GM21723 (cell line): ENCODE measurements around the gene CCL7.

Source experiments
- ATAC-seq: cut with Tn5 transposase; IDR thresholded peaks from one replicate; pipeline ENCODE4 v1.9.1; 2021; ENCODE audit warnings: mild to moderate bottlenecking, moderate library complexity; ENCODE audit not compliant: unreplicated experiment

Gene CCL7

DNA sequence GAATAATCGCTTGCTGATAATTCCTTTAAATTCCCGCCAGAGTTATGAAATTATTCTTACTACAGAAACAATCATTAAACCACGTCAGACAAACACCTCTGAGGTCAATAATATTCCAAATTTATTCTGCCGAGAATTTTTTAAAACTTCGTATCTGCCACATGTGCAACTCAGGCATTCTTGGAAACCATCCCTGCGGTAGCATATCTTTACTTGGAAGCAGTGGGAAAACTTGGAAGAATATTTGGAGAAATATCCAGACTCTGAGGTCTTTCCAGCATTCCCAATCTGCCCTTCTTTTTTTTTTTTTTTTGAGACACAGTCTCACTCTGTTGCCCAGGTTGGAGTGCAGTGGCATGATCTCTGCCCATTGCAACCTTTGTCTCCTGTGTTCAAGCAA lies 13.6 kb downstream of the CCL7 start:
- ATAC-seq = no peak

DNA sequence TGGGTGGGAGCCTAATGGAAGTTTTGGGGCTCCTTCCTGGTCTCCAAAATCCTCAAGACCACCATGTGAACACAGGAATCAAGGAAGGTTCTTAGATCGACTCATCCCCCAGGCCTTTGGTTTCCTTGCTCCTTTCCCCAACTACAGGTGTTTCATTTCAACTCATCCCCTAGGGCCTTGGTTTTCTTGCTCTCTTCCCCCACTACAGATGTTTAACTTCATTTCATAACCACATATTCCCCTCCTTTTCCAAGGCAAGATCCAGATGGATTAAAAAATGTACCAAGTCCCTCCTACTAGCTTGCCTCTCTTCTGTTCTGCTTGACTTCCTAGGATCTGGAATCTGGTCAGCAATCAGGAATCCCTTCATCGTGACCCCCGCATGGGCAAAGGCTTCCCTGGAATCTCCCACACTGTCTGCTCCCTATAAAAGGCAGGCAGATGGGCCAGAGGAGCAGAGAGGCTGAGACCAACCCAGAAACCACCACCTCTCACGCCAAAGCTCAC lies 15.3 kb downstream of the CCL7 start, which contains the start of gene CCL11:
Gene CCL11, plus strand, starts transcription at position 457 of the 507 bp plus-strand sequence. CDS start 67 bp downstream, outside the sequence.
- no peak for ATAC-seq

DNA sequence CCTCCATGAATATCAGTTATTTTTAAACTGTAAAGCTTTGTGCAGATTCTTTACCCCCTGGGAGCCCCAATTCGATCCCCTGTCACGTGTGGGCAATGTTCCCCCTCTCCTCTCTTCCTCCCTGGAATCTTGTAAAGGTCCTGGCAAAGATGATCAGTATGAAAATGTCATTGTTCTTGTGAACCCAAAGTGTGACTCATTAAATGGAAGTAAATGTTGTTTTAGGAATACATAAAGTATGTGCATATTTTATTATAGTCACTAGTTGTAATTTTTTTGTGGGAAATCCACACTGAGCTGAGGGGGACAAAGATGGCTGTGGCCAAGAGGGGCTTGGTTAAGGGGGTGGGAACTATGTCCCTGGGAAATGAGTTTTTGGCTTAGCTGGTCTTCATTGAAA lies 17.9 kb downstream of the CCL7 start:
- no peak for ATAC-seq

DNA sequence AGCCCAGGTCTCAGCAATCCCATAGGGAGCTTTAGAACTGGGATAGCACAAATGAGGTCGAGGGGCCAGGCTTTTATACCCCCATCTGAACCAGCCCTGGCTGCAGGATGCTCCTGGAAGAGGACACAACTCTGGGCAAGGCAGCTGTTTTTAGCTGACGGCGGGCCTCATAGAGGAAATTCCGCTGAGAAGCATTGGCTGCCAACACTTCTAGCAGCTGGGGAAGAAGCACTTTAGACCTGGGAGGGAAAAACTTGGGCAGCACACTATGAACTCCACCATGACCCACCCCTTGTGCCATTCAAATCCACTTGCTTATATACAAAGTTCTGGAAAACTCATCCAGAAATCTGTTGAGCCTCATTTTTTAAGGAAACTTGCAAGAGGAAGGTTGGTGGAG lies 20.6 kb downstream of the CCL7 start:
- no peak for ATAC-seq

DNA sequence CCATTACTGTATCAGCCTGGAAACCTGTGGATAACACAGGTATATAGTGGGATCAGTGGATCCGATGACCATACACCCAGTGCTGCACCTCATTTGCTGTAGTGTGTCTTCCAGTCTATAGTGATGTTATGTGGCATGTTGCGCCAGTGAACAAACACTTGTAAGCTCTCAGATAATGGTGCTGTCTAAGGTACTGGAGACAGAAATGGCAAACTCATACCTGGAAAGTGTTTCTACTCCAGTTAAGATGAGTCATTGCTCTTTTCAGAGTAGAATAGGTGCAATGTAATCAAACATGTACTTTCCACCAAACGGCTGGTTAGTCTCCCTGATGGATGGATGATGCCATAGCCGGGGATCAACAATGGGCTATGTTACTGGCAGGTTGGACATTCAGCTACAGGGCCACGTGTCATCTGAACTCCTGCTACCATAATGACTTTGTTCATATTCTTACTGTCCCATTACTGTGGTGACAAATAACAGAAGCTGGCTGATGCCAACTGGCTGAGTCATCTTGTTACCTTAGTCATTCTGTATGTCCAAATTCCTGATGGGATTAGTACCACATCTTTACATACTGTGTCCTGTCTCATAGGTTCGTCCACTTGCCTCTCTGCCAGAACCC lies 21.8 kb downstream of the CCL7 start:
- ATAC-seq = no peak

DNA sequence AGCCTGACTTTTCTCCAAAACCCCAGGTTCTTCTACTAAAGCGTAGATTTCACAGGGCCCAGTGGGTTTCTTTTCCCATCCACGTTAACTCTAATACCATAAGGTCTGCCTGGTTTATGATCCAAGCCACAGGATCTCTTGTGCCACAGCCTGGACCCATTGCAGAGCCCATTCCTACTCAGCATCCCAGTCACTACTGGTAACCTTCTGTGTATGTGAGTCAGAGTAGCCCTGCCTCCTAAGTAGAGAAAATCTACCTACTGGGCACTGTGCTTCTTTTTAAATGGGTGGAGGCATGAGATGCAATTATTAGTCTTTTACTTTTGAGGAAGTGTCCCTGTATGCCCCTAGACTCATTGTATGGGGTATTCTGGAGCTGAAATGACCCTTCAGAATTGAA lies 29.0 kb downstream of the CCL7 start:
- ATAC-seq = no peak

DNA sequence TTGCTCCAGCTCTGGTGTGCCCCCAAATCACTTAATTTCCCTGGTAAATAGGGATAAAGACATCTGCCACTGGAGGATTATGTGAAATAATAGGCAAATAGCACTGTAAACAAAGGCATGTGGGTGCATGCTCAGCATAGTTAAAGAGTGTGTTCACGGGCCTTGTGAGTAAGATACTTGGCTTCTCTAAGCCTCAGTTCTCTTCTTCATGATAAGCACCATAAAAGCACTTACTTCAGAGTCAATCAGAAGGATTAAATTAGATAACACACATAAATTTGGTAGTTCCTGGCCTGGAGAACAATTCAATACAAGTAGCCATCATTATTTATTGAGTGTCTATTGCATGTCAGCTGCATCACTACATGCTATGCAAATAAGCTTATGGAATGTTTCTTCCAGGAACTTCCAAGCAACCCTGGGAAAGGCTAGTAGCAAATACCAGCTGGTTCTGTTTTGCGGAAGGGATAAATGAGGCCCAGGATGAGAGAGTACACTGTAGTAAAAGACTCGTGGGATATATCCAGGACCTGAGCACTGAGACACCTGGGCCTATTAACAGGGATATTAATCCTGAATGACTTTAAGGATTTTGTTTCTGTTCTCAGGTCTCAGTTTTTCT lies 30.0 kb downstream of the CCL7 start:
- ATAC-seq = no peak

DNA sequence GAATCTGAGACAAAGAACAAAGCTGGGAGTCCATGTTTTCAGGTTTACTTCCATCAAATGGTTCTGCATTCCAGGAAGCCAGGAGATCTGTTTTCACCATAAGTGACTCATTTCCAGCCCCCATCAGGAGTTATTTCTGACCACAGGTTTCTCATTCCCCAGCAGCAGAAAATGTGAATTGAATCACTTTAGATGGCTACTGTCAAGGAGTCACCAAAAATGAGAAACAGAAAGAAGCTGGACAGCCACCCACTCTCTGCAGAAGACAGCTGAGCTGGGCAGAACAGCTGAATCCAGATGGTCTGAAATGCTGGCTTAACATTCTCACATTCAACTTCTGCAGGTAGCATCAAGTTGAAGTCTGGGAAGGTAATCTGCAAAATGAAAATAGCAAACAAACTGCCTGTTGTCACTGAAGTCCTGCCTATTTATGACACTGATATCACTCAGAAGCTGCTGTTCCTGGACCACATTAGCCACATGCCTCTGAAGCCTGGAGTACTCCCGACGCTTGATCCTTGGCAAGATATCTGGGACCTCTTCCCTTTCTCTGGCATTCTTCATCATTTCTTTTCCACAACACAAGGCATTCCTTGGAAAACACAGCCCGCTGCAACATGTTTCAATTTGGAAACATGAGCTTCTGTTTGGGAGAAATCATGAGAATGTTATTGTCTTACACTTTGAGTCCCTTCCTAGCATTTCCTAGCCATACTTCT lies 30.8 kb downstream of the CCL7 start:
- no peak for ATAC-seq

DNA sequence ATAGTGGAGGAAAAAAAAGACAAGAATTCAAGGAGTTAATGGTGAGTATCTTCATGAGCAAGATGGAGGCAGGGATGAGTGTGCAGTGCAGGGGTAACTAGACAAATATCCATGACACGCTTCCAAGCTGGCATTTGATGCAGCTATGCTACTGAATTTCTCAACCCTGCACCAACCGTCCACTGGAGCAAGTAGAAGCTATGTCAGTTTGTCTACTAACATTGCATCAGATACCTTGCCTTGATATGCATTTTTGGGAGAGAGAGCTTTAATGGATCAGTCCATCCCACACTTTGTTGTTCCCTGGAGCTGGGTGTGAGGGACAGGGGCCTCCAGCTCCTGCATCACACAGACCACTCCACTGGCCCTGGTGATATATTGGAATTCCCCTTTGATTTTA lies 32.0 kb downstream of the CCL7 start:
- no peak for ATAC-seq

DNA sequence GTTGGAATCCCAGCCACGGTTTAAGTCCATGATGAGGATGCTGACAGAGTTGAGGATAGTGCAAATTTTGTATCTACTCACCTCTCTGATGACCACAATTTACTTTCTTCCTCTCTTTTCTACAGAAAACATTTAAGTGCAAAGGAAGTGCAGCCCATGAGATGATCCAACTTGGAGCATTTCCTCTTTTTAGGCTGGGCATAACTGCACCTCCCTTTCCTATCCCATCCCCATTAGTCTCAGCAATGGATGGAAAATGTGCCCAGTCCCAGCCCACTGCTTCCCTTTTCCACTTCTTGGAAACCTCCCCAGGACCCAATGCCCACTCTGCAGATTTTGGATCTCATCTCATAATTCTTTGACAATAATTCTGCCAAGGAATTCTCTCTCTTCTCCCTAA lies 32.6 kb downstream of the CCL7 start:
- no peak for ATAC-seq

DNA sequence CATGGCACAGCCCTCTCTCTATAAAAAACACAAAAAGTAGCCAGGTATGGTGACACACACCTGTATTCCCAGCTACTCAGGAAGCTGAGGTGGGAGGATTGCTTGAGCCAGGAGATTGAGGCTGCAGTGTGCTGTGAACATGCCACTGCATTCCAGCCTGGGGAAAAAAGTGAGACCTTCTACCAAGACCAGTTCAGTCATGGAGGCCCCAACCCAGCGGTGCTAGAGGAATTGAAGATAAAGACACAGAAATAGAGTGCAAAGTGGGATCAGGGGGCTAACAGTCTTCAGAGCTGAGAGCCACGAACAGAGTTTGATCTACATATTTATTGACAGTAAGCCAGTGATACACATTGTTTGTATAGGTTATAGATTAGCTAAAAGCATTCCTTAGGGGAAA lies 33.6 kb downstream of the CCL7 start:
- ATAC-seq = no peak

DNA sequence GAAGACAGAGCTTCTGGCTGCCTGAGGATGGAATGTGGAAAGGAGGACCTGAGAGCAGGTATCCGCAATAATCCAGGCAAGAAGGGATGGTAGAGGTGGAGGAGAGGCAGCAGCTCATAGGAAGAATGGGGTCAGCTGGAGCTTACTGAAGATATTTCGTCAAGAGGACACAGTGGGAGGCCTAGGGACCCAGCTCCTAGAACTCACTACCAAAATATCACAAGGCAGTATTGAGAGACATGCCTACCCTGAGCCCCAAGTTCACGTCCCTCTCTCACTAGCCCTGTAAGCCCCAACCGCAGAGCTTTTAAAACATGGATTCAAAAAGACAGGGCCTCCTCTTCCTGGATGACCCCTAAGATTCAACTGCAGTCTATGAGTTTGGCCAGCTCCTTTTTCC lies 35.0 kb downstream of the CCL7 start:
- ATAC-seq = no peak

DNA sequence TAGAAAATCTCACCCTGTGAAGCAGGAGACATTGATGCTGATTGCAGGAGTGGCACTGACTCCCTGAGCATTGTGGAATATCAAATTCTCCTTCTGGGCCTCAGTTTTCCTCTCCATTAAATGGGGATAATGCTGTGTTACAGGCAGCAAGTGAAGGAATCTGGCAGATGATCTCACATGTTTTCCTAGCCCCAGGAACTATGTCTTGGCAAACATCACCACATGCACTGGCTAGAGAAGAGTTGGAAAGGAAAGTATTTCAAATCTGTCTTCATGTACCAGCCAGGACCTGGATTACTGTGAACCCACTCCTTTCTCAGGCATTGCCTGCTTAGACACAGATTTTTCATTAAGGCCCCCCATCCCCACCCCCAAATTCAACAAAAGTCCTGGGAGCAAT lies 35.6 kb downstream of the CCL7 start:
- no peak for ATAC-seq

DNA sequence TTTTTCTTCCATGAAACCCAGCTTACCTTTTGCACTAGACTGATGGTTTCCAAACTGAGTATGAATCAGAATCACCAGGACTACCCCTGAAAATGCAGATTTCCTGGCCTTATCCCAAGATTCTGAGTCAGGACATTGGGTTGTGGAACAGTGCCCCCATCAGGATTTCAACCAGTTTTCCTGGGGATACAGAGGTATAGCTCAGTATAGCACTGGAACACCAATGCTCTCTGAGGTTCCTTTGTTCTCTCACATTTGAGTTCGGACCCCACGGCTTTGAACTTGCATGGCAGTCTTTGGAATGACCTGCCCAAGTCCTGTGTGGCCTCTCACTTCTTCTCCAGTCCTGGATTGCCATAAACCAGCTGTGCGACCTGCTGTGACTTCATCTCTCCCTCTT lies 36.4 kb downstream of the CCL7 start:
- ATAC-seq = no peak

DNA sequence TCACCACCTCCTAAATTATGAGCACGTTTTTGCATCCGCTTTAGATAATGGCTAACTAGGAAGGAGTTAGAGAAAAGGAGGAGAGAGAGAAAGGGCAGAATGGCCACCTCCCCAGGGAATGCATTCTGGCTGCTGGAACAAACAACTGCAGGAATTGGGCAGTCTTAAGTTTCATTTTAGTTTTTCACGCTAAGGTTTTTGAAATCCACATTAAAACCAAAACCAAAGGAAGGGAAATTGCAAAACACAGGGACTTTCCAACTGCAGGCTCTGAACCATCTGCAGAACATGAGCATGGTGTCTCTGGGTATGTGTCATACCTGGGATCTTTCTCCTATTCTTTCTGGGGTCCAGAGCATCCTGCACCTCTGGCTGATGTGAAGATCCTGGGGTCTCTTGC lies 37.1 kb downstream of the CCL7 start:
- no peak for ATAC-seq

DNA sequence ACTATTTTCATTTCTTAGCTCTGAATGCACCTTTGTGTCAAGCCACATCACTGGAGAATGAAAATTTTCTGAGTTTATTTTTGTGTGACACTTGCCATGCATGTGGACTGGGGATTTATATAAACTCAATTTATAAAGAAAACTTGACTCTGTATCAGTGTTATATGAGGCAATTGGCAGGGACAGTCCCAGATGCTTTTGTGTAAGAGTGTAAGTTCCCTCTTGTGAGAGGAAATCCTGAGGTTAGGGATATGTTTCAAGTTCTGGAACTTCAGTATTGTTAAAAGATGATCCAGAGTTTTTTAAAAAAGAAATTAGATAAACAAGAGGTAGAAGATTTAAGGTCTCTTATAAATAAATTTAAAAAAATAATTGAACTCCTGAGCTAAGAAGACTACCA lies 38.4 kb downstream of the CCL7 start:
- no peak for ATAC-seq

DNA sequence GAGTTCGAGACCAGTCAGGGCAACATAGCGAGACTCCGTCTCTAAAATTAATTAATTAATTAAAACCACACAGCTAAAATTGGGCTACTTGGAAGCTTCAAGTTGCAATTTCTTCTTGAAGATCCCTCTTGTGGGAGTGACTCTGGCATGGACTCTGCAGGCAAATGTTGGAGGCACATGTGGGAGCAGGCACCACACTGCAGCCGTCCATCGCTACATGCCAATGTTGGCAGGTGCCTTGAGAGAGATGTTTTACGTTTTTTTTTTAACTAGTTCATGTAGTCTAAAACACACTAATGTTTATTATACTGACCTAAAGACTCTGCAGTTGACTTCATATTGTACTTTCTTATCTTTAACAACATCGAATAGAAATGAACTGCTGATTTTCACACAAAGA lies 41.3 kb downstream of the CCL7 start:
- no peak for ATAC-seq

DNA sequence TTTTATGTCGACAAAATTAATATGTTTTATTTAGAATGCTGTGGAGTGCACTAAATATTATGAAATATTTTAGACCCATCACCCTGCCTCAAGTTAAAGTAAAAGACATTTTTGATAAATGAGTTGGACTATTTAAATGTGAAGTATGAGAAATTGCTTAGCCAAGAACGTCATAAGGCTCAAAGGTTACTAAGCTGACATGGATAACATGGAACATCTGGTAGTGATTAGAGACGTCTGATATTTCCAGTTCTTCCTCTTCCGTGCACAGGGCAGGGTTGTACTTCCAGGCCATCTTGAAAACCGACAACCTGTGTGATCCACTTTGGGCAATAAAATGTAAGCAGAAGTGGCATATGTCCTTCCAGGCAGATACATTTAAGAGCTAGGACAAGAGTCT lies 42.1 kb downstream of the CCL7 start:
- no peak for ATAC-seq

DNA sequence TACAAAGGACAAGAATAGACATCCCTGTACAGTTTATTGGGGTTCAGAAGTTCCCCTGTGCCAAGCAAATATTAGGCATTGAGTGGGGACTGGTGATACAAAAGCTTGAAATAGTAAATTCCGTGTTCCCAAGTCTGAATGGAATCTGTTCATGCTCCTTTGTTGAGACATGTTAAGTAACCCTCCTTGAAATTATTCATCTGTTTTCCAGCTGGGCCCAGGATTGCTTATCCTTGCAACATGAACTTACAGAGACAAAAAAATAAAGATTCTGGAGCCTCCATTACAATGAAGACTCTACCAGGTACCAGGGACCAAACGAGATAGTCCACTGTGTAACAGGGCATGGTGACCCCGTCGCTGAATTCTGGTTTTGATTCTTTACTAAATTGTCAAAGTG lies 43.1 kb downstream of the CCL7 start:
- ATAC-seq = no peak

DNA sequence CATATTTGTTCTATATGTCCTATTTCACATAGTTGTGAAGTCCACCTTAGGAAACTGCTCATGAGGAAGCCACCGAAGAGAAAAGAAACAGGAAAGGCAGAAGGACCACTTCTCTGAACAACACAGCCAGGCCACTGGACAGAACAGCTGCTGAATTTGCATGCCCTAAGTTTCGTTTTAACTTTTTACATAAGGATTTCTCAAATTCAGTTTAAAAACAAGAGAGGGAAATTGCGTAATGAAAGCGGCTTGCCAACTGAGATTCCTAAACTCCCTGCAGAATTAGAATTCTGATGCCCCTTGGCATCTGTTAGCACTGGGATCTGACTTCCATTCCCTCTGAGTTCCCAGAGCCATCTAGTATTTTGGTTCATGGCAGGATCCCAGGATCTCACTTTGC lies 44.3 kb downstream of the CCL7 start:
- no peak for ATAC-seq

DNA sequence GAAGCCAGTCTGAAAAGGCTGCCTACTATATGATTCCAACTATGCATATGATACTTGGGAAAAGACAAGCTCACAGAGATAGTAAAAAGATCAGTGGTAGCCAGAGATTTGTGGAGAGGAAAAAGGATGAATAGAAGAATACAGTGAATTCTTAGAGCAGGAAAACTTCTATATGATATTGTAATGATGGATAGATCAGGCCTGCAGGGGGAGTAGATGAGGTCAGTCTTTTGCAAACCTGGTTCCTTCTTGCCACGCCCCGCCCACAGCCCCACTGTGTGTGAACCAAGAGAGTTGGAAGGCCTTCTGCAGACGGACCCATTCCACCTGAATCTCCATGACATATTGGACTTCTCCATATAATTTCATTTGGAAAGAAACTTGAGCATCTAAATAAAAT lies 48.5 kb downstream of the CCL7 start:
- no peak for ATAC-seq

DNA sequence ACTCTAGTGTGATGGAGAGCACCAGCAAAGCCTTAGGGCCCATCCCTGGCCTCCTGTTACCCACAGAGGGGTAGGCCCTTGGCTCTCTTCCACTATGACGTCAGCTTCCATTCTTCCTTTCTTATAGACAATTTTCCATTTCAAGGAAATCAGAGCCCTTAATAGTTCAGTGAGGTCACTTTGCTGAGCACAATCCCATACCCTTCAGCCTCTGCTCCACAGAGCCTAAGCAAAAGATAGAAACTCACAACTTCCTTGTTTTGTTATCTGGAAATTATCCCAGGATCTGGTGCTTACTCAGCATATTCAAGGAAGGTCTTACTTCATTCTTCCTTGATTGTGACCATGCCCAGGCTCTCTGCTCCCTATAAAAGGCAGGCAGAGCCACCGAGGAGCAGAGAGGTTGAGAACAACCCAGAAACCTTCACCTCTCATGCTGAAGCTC lies 49.0 kb downstream of the CCL7 start, which contains the start of gene CCL8:
Gene CCL8, plus strand, starts transcription at position 397 of the 445 bp plus-strand sequence. CDS start 67 bp downstream, outside the sequence.
- ATAC-seq = no peak
